22Rv1 (cell line): Measurements from ENCODE around the gene TRMT1.

ENCODE experiments used
- H3K27ac ChIP-seq: fragments of 450-650 bp; 2 replicates; pipeline ENCODE4 v1.5.1; 2017
- ZFX ChIP-seq: fragments of 450-650 bp; IDR thresholded peaks from 2 replicates; pipeline ENCODE4 v1.6.1; 2017; ENCODE audit warnings: antibody characterized with exemption, borderline replicate concordance
- TF ChIP-seq, protein P1 (sequence below): fragments of 450-650 bp; IDR thresholded peaks from 2 replicates; pipeline ENCODE4 v1.5.1; 2017; ENCODE audit warnings: mild to moderate bottlenecking

The TRMT1 gene

DNA sequence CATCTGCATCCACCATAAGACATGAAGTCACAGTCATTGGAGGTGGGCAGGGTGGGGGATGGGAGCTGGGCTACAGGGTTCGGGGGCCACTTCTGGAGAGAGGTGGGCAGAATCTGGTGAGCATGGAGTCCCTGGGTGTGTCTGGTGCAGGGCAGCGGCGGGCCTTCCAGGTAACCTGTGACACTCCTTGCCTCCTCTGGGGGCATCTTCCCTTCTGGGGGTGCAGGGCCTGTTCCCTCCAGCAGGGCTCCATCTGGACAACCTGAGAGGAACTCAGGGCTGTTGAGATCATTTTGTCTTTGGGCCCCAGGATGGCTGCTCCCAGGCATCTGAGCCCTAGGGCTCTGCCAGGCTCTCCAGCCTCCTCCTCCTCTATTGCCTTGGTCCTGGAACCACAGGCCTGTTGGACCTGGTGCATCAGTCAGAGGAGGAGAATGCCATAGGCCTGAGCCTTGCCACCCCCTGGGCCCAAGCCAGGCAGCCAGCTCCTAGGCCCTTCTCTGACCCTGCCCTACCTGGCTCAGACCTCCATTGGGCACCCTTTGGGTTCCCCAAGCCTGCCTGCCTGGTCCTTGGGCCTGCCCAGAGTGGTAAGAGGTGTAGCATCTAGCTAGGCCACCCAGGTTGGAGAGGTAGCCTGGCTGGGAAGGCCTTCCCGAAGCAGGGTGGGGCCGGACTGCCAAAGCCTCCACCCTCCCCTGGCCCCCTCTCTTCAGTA, 27.2 kb downstream of the TRMT1 start:
- TF ChIP-seq ZFX: no peak
- TF ChIP-seq, protein P1, sequence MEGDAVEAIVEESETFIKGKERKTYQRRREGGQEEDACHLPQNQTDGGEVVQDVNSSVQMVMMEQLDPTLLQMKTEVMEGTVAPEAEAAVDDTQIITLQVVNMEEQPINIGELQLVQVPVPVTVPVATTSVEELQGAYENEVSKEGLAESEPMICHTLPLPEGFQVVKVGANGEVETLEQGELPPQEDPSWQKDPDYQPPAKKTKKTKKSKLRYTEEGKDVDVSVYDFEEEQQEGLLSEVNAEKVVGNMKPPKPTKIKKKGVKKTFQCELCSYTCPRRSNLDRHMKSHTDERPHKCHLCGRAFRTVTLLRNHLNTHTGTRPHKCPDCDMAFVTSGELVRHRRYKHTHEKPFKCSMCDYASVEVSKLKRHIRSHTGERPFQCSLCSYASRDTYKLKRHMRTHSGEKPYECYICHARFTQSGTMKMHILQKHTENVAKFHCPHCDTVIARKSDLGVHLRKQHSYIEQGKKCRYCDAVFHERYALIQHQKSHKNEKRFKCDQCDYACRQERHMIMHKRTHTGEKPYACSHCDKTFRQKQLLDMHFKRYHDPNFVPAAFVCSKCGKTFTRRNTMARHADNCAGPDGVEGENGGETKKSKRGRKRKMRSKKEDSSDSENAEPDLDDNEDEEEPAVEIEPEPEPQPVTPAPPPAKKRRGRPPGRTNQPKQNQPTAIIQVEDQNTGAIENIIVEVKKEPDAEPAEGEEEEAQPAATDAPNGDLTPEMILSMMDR: no peak

GRCh38 chr19:13087795-13088537, 28.6 kb downstream of the TRMT1 start:
- TF ChIP-seq, protein P1: no peak
- TF ChIP-seq ZFX: no peak
- H3K27ac ChIP-seq: no peak overlapping the region

More for the DNA sequence above, 27.2 kb downstream of the TRMT1 start:
- H3K27ac ChIP-seq: peak overlapping the region; percentile 32

DNA sequence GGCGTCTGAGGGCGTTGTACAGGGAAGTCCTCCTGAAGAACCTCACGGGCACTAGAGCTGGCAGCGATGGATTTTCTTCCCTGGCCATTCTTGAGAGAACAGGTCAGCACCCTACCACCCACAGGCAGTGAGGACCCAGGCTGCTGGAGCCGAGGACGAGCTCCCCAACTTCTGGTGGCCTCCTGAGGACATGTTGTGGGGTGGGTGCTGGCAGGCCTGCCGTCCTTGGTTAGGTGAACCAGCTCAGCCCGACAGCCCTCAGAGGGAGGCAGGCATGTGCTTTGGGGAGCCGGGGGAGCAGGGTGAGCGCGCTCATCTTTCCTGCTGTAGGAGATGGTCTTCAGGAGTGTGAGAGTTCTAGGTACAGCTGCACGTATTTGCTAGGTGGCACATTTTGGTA, 29.2 kb downstream of the TRMT1 start:
- TF ChIP-seq ZFX: no peak
- TF ChIP-seq, protein P1: no peak
- H3K27ac ChIP-seq: no peak overlapping the region

- TF ChIP-seq, protein P1: no peak
- no peak for TF ChIP-seq ZFX
Observed at GRCh38 chr19:13086341-13086740, 30.2 kb downstream of the TRMT1 start.

DNA sequence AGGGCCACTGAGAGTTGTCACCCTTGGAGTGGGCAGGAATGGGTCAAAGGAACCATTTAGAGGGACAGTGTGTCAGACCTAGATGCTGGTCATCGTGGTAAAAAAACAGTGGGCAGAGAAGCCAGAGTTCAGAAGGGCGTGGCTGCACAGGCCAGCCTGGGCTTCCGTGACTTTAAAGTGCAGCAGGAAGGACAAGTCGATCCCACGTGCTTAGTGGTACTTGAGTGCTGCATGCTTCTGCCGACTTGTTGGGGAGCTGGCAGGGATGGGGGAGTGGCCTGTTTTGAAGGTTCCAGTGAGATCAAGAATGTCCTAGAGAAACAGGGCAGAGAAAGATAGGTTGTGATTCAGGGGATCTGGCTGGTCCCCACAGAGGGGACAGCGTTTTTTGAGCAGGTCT, 30.9 kb downstream of the TRMT1 start:
- H3K27ac ChIP-seq: no peak overlapping the region
- TF ChIP-seq, protein P1: no peak
- no peak for TF ChIP-seq ZFX

More at GRCh38 chr19:13086341-13086740, 30.2 kb downstream of the TRMT1 start:
- H3K27ac ChIP-seq: no peak overlapping the region

- H3K27ac ChIP-seq: no peak overlapping the region
Observed at GRCh38 chr19:13083627-13084026, 32.9 kb downstream of the TRMT1 start.

More at GRCh38 chr19:13083627-13084026, 32.9 kb downstream of the TRMT1 start:
- TF ChIP-seq, protein P1: no peak
- TF ChIP-seq ZFX: no peak
